ENCODE measurements around the gene SPDYE4. TPM values are rescaled to one million over a fixed set of nuclear protein-coding genes. Genes with fewer than 3 reads are reported as not detected.

The SPDYE4 gene
- total RNA-seq, 1 experiment from 2014 or later: not detected

GRCh38 chr17:8747742-8748141 lies 10.6 kb downstream of the SPDYE4 start:
- no peaks in the 10 kb centered on the region for H3K36me3 Mint-ChIP-seq
- POLR2A ChIA-PET: interaction anchor here (0.6 kb wide), 1 partner anchor 422 kb away, joined by 5 read pairs; no protein-coding TSS in a partner anchor
- ATAC-seq (no peak), DNase-seq (ENCODE audit: low spot score) (no peak)
- TF ChIP-seq HMGXB4 (CRISPR knock-in tag; IDR thresholded peaks at IDR 0.05) (no peak), IRF1 (CRISPR knock-in tag; IDR thresholded peaks at IDR 0.05) (no peak), FOXP1 (CRISPR knock-in tag; IDR thresholded peaks at IDR 0.05; ENCODE audit: borderline replicate concordance) (no peak), FOXJ3 (CRISPR knock-in tag; IDR thresholded peaks at IDR 0.05; ENCODE audit: borderline replicate concordance) (no peak), MYBL2 (CRISPR knock-in tag; IDR thresholded peaks at IDR 0.05) (no peak), ERG (CRISPR knock-in tag; IDR thresholded peaks at IDR 0.05) (no peak), ELF4 (CRISPR knock-in tag; IDR thresholded peaks at IDR 0.05; ENCODE audit: low read depth) (no peak), ATF1 (CRISPR knock-in tag; IDR thresholded peaks at IDR 0.05) (no peak), RELA (CRISPR knock-in tag; IDR thresholded peaks at IDR 0.05; ENCODE audit: borderline replicate concordance) (no peak), MXD4 (CRISPR knock-in tag; IDR thresholded peaks at IDR 0.05; ENCODE audit: borderline replicate concordance) (no peak), FOXP4 (CRISPR knock-in tag; IDR thresholded peaks at IDR 0.05) (no peak), SMAD4 (CRISPR knock-in tag; IDR thresholded peaks at IDR 0.05) (no peak), ZNF317 (CRISPR knock-in tag; IDR thresholded peaks at IDR 0.05; ENCODE audit: borderline replicate concordance, low read depth) (no peak), USF2 (CRISPR knock-in tag; IDR thresholded peaks at IDR 0.05) (no peak)
- CTCF ChIA-PET: interaction anchor here (1.0 kb wide), 1 partner anchor 38 kb away, joined by 3 read pairs; no protein-coding TSS in a partner anchor
- no peak overlapping the region for H3K4me3 Mint-ChIP-seq
- H3K9me3 Mint-ChIP-seq: no peaks in the 10 kb centered on the region
- H3K27ac Mint-ChIP-seq: no peak overlapping the region
- no peaks in the 10 kb centered on the region; the same call in 1 of the 2 replicates for H3K27me3 Mint-ChIP-seq (ENCODE audit: low read depth)
- H3K4me1 Mint-ChIP-seq: peaks cover 4% of the 10 kb centered on the region; the same call in 1 of the 2 replicates

- no peaks in the 10 kb centered on the region for H3K9me3 Mint-ChIP-seq
- TF ChIP-seq FOXP1 (CRISPR knock-in tag; IDR thresholded peaks at IDR 0.05; ENCODE audit: borderline replicate concordance) (no peak), ZBTB43 (CRISPR knock-in tag; IDR thresholded peaks at IDR 0.05) (no peak), ERG (CRISPR knock-in tag; IDR thresholded peaks at IDR 0.05) (no peak), USF2 (CRISPR knock-in tag; IDR thresholded peaks at IDR 0.05) (no peak), RORB (CRISPR knock-in tag; IDR thresholded peaks at IDR 0.05) (no peak), PREB (CRISPR knock-in tag; IDR thresholded peaks at IDR 0.05; ENCODE audit: borderline replicate concordance) (no peak), ZNF121 (CRISPR knock-in tag; IDR thresholded peaks at IDR 0.05) (no peak)
- CTCF ChIA-PET: interaction anchor here (0.6 to 2.2 kb wide), 32 partner anchors 9 to 370 kb away, joined by 3 to 23 read pairs (median 6); partner anchors contain the start of genes KRABD2, MFSD6L, MYH10 and NDEL1
- H3K27me3 Mint-ChIP-seq (ENCODE audit: low read depth): no peaks in the 10 kb centered on the region; the same call in 1 of the 2 replicates
- POLR2A ChIA-PET: interaction anchor here (0.6 to 1.5 kb wide), 2 partner anchors 48 to 421 kb away, joined by 3 to 5 read pairs; no protein-coding TSS in a partner anchor
- no peaks in the 10 kb centered on the region for H3K36me3 Mint-ChIP-seq
- DNase-seq (ENCODE audit: low spot score) (no peak), ATAC-seq (peak; percentile 9)
- peaks cover 4% of the 10 kb centered on the region; the same call in 1 of the 2 replicates for H3K4me1 Mint-ChIP-seq
- peak overlapping the region; percentile 93 for H3K4me3 Mint-ChIP-seq
- no peak overlapping the region for H3K27ac Mint-ChIP-seq
Measured at GRCh38 chr17:8746501-8747236, 11.7 kb downstream of the SPDYE4 start.

All from WTC11 (cell line).